MV-4-11 (cell line): ENCODE measurements around the gene ACYP2.
"Not testable (repeated sequence)": the region's sequence is repeated elsewhere in the genome, so short reads cannot be mapped to it uniquely, and the experiment has no call there.

Experiments
- DNase-seq: peaks from one replicate; lab custom pipeline; 2025; lab: John Stamatoyannopoulos, UW

ACYP2 gene

GRCh38 chr2:54324517-54324916, 209.1 kb downstream of the ACYP2 start:
- DNase-seq = not testable (repeated sequence)

- no peak for DNase-seq
These were observed 209.7 kb downstream of the ACYP2 start for GRCh38 chr2:54325148-54325547.

GRCh38 chr2:54329482-54330161, 214.2 kb downstream of the ACYP2 start:
- DNase-seq = no peak

- DNase-seq = peak; percentile 81
These were observed 214.9 kb downstream of the ACYP2 start for GRCh38 chr2:54330162-54330925.

GRCh38 chr2:54330926-54331835, 215.8 kb downstream of the ACYP2 start:
- DNase-seq = no peak

GRCh38 chr2:54332386-54332785, 217.0 kb downstream of the ACYP2 start:
- no peak for DNase-seq

GRCh38 chr2:54336136-54336976, 220.9 kb downstream of the ACYP2 start:
- no peak for DNase-seq

- DNase-seq = no peak
These were observed 221.5 kb downstream of the ACYP2 start for GRCh38 chr2:54336977-54337255.

GRCh38 chr2:54341656-54342055, 226.2 kb downstream of the ACYP2 start:
- DNase-seq = no peak

- no peak for DNase-seq
These were observed 227.2 kb downstream of the ACYP2 start for GRCh38 chr2:54342603-54343002.

GRCh38 chr2:54347622-54348021, 232.2 kb downstream of the ACYP2 start:
- no peak for DNase-seq

- DNase-seq = no peak
These were observed 233.2 kb downstream of the ACYP2 start for GRCh38 chr2:54348646-54349045.

GRCh38 chr2:54350426-54350825, 235.0 kb downstream of the ACYP2 start:
- DNase-seq = no peak

GRCh38 chr2:54353216-54353615, 237.8 kb downstream of the ACYP2 start:
- DNase-seq = no peak
